Activated T-cell treated with anti-CD3 and anti-CD28 coated beads, Interleukin-2, amount 50 U/mL, for 48 hours (primary cell): ENCODE results near the gene TNFRSF25.

Experiments
- DNase-seq, 2 experiments: peaks; one replicate each; pipeline ENCODE4 v3.0.0-alpha.2; 2020

The TNFRSF25 gene

GRCh38 chr1:6486433-6487011 is 20.5 kb upstream of the TNFRSF25 start:
- peak; percentile 92 to 94 for DNase-seq

- no peak for DNase-seq
Measured at GRCh38 chr1:6485168-6486101, 19.5 kb upstream of the TNFRSF25 start.

GRCh38 chr1:6484826-6485167 is 18.8 kb upstream of the TNFRSF25 start:
- no peak for DNase-seq

GRCh38 chr1:6483761-6484117 is 17.8 kb upstream of the TNFRSF25 start:
- no peak for DNase-seq

GRCh38 chr1:6483017-6483760 is 17.2 kb upstream of the TNFRSF25 start:
- no peak for DNase-seq

GRCh38 chr1:6481820-6482219 is 15.8 kb upstream of the TNFRSF25 start:
- DNase-seq, result no peak

- no peak for DNase-seq
Measured at GRCh38 chr1:6477039-6477820, 11.3 kb upstream of the TNFRSF25 start.

GRCh38 chr1:6476483-6476882 is 10.5 kb upstream of the TNFRSF25 start:
- DNase-seq, result no peak

- DNase-seq, result peak; percentile 84 to 85
Measured at GRCh38 chr1:6475381-6476133, 9.6 kb upstream of the TNFRSF25 start.

GRCh38 chr1:6474815-6475282 is 8.9 kb upstream of the TNFRSF25 start:
- DNase-seq, result no peak

GRCh38 chr1:6473974-6474814 is 8.2 kb upstream of the TNFRSF25 start:
- DNase-seq, result no peak

GRCh38 chr1:6473156-6473555 is 7.2 kb upstream of the TNFRSF25 start:
- DNase-seq, result no peak

- peak in 1 of 2 experiments; percentile 54 for DNase-seq
Measured at GRCh38 chr1:6472391-6472790, 6.4 kb upstream of the TNFRSF25 start.

GRCh38 chr1:6471970-6472368 is 6.0 kb upstream of the TNFRSF25 start:
- no peak for DNase-seq

GRCh38 chr1:6471086-6471969 is 5.4 kb upstream of the TNFRSF25 start:
- no peak for DNase-seq

GRCh38 chr1:6470132-6471085 is 4.4 kb upstream of the TNFRSF25 start:
- no peak for DNase-seq

- DNase-seq, result no peak
Measured at GRCh38 chr1:6468729-6469461, 2.9 kb upstream of the TNFRSF25 start.
